HEK293 (cell line): ENCODE data around the gene RAB21.

Experiments used
- CTCF ChIA-PET: fragments of 350-600 bp; formaldehyde crosslinking; extraction: SDS; loops from one replicate; lab custom pipeline; 2021; ENCODE audit warnings: antibody characterized with exemption; lab: Yijun Ruan, JAX
- POLR2A ChIA-PET: fragments of 300-600 bp; formaldehyde crosslinking; extraction: SDS; loops from one replicate; lab custom pipeline; 2020; ENCODE audit warnings: antibody characterized with exemption, inconsistent platforms; lab: Yijun Ruan, JAX
- H3K27ac ChIP-seq: fragments of 200-500 bp; sonication (Bioruptor generic); 2 replicates; pipeline ENCODE4 v1.5.1; 2014; ENCODE audit warnings: low read depth, low read length, control low read depth, inconsistent platforms; ENCODE audit errors: extremely low read depth
- H3K36me3 ChIP-seq, 2 experiments: fragments of 200-500 bp in 1 of 2; sonication (Bioruptor generic) in 1 of 2; 1 replicate in 1 of 2; 2 replicates in 1 of 2; pipeline ENCODE4 v1.5.1; 2014 to 2017; ENCODE audit warnings: inconsistent platforms in 2 of 2, low read length in 2 of 2; ENCODE audit not compliant: control insufficient read depth in 2 of 2, insufficient read depth in 1 of 2
- H3K4me1 ChIP-seq: fragments of 200-500 bp; sonication (Bioruptor generic); 2 replicates; pipeline ENCODE4 v1.5.1; 2014; ENCODE audit warnings: mild to moderate bottlenecking, low read length, inconsistent platforms; ENCODE audit not compliant: control insufficient read depth, insufficient read depth
- H3K4me3 ChIP-seq: 2 replicates; pipeline ENCODE4 v1.5.1; 2011; ENCODE audit warnings: low read depth, mild to moderate bottlenecking, control low read depth, low read length, moderate library complexity
- H3K9me3 ChIP-seq: fragments of 200-500 bp; sonication (Bioruptor generic); 2 replicates; pipeline ENCODE4 v1.5.1; 2014; ENCODE audit warnings: low read depth, low read length, inconsistent platforms; ENCODE audit not compliant: control insufficient read depth, insufficient read depth
- MYNN ChIP-seq: fragments of 450-650 bp; formaldehyde crosslinking; IDR thresholded peaks from 2 replicates; pipeline ENCODE4 v1.5.1; 2016; ENCODE audit warnings: missing biosample characterization, missing genetic modification characterization, borderline replicate concordance
- PRDM2 ChIP-seq: fragments of 450-650 bp; formaldehyde crosslinking; IDR thresholded peaks from 2 replicates; pipeline ENCODE4 v1.5.1; 2016; ENCODE audit warnings: missing biosample characterization, missing genetic modification characterization, borderline replicate concordance
- PRDM4 ChIP-seq: fragments of 450-650 bp; formaldehyde crosslinking; IDR thresholded peaks from 2 replicates; pipeline ENCODE4 v1.5.1; 2017; ENCODE audit warnings: missing biosample characterization, missing genetic modification characterization
- SETDB1 ChIP-seq: IDR thresholded peaks from one replicate; pipeline ENCODE4 v1.6.1; 2017; ENCODE audit warnings: mild to moderate bottlenecking, low read length, moderate library complexity, mixed read lengths; ENCODE audit not compliant: insufficient read length
- ZBTB11 ChIP-seq: fragments of 450-650 bp; formaldehyde crosslinking; conservative IDR thresholded peaks from 2 replicates; pipeline ENCODE4 v1.5.1; 2016; ENCODE audit warnings: low read depth, missing biosample characterization, missing genetic modification characterization
- ZBTB20 ChIP-seq: fragments of 450-650 bp; formaldehyde crosslinking; IDR thresholded peaks from 2 replicates; pipeline ENCODE4 v1.5.1; 2016; ENCODE audit warnings: missing biosample characterization, missing genetic modification characterization
- ZFP37 ChIP-seq: fragments of 450-650 bp; formaldehyde crosslinking; IDR thresholded peaks from 2 replicates; pipeline ENCODE4 v1.5.1; 2016; ENCODE audit warnings: missing biosample characterization, missing genetic modification characterization
- ZNF133 ChIP-seq: fragments of 450-650 bp; formaldehyde crosslinking; IDR thresholded peaks from 2 replicates; pipeline ENCODE4 v1.5.1; 2016; ENCODE audit warnings: missing biosample characterization, missing genetic modification characterization
- ZNF169 ChIP-seq: fragments of 450-650 bp; formaldehyde crosslinking; IDR thresholded peaks from 2 replicates; pipeline ENCODE4 v1.5.1; 2016; ENCODE audit warnings: missing biosample characterization, missing genetic modification characterization
- ZNF19 ChIP-seq: fragments of 450-650 bp; formaldehyde crosslinking; IDR thresholded peaks from 2 replicates; pipeline ENCODE4; 2016; ENCODE audit warnings: missing biosample characterization, missing genetic modification characterization, low read depth
- ZNF335 ChIP-seq: fragments of 450-650 bp; formaldehyde crosslinking; conservative IDR thresholded peaks from 2 replicates; pipeline ENCODE4 v1.5.1; 2016; ENCODE audit warnings: missing biosample characterization, missing genetic modification characterization
- ZNF561 ChIP-seq: fragments of 450-650 bp; IDR thresholded peaks from 2 replicates; pipeline ENCODE4 v1.5.1; 2018; ENCODE audit warnings: missing biosample characterization, missing genetic modification characterization, borderline replicate concordance
- ZNF580 ChIP-seq: fragments of 450-650 bp; formaldehyde crosslinking; IDR thresholded peaks from 2 replicates; pipeline ENCODE4 v1.5.1; 2016; ENCODE audit warnings: missing biosample characterization, missing genetic modification characterization
- ZNF596 ChIP-seq: fragments of 450-650 bp; IDR thresholded peaks from 2 replicates; pipeline ENCODE4 v1.5.0; 2018; ENCODE audit warnings: missing biosample characterization, mild to moderate bottlenecking, missing genetic modification characterization, moderate library complexity
- TF ChIP-seq, protein P1 (sequence below): fragments of 450-650 bp; formaldehyde crosslinking; IDR thresholded peaks from 2 replicates; pipeline ENCODE4 v1.5.1; 2017; ENCODE audit warnings: missing biosample characterization, mild to moderate bottlenecking, missing genetic modification characterization, moderate library complexity
- TF ChIP-seq, protein P2 (sequence below): fragments of 450-650 bp; formaldehyde crosslinking; IDR thresholded peaks from 2 replicates; pipeline ENCODE4 v1.5.1; 2016; ENCODE audit warnings: missing biosample characterization, missing genetic modification characterization

The RAB21 gene

DNA sequence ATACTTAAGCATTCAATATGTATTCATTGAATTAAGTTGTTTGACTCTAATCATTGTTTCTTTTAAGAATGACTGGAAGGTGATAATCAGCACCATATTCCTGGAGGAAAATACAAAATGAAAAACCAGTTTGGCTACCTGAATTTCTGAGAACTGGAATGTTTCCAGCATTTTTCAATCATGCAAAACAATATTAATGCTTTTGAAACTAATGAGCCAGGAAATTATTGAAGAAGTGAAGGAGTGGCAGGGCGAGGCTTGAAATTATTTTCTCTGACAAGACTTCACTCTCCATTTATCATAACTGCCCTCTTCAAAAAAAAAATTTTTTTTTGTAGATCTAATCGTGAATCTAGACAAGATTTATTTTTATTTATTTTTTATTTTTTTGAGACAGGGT, 49.7 kb upstream of the RAB21 start (continued):
- TF ChIP-seq ZBTB11 = no peak
- TF ChIP-seq, protein P1, sequence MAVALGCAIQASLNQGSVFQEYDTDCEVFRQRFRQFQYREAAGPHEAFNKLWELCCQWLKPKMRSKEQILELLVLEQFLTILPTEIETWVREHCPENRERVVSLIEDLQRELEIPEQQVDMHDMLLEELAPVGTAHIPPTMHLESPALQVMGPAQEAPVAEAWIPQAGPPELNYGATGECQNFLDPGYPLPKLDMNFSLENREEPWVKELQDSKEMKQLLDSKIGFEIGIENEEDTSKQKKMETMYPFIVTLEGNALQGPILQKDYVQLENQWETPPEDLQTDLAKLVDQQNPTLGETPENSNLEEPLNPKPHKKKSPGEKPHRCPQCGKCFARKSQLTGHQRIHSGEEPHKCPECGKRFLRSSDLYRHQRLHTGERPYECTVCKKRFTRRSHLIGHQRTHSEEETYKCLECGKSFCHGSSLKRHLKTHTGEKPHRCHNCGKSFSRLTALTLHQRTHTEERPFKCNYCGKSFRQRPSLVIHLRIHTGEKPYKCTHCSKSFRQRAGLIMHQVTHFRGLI (tag by site-specific recombination) = no peak
- no peak for TF ChIP-seq ZNF596 (tag by site-specific recombination)
- no peak for TF ChIP-seq ZBTB20 (tag by site-specific recombination)
- TF ChIP-seq PRDM4 (tag by site-specific recombination) = no peak
- no peak for TF ChIP-seq ZNF169 (tag by site-specific recombination)
- TF ChIP-seq MYNN (tag by site-specific recombination) = no peak

DNA sequence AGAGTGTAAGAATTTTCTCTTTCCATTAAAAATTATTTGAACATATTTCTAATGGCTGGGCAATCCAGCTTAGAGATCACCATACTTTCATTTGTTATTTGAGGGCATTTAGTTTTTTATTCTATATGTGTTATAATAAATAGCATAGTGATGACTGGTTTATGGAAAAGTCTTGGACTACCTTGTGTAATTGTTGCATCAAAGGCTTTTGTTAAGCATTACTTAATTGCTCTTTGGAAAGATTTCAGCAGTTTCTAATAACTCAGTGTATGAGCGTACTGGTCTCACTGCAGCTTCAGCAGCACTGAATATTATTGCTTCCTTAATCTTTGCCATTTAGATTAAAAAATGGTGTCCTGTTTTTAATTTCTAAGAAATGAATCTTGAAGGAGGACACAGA, 46.0 kb upstream of the RAB21 start:
- no peaks in the 10 kb centered on the region for H3K9me3 ChIP-seq
- ChIA-PET POLR2A (interaction anchor here (1.3 to 1.9 kb wide), 2 partner anchors 23 to 46 kb away, joined by 3 to 9 read pairs; partner anchors contain the start of genes RAB21 and TMEM19), CTCF (interaction anchor here (1.8 kb wide), 1 partner anchor 38 kb away, joined by 4 read pairs; no protein-coding TSS in a partner anchor)
- no peak overlapping the region for H3K27ac ChIP-seq
- H3K4me3 ChIP-seq = no peak overlapping the region
- H3K36me3 ChIP-seq = peaks cover 2 to 7% of the 10 kb centered on the region in 2 experiments; a peak in 2 of 3 replicates
- no peaks in the 10 kb centered on the region for H3K4me1 ChIP-seq
- TF ChIP-seq ZNF19 (no peak), PRDM2 (tag by site-specific recombination) (no peak), ZNF580 (no peak), ZFP37 (tag by site-specific recombination) (no peak), ZNF133 (tag by site-specific recombination) (no peak), SETDB1 (no peak), ZNF335 (no peak), ZNF561 (tag by site-specific recombination) (no peak)
- TF ChIP-seq, protein P2, sequence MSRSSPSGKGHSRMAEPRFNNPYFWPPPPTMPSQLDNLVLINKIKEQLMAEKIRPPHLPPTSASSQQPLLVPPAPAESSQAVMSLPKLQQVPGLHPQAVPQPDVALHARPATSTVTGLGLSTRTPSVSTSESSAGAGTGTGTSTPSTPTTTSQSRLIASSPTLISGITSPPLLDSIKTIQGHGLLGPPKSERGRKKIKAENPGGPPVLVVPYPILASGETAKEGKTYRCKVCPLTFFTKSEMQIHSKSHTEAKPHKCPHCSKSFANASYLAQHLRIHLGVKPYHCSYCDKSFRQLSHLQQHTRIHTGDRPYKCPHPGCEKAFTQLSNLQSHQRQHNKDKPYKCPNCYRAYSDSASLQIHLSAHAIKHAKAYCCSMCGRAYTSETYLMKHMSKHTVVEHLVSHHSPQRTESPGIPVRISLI (tag by site-specific recombination) = no peak
